Lung microvascular endothelial cell (primary cell): Measurements from ENCODE around the gene KIF17. TPM values are rescaled to one million over a fixed set of nuclear protein-coding genes. Genes with fewer than 3 reads are reported as not detected.

Source experiments
- DNase-seq, 2 donors: peaks; one replicate each; pipeline versions ENCODE4 v3.0.0 to v3.0.0-alpha.2; 2010; ENCODE audit warnings: low read depth in 2 of 2
- total RNA-seq: library from RNA; depleted of rRNA; stranded (reverse); fragments of >200 nt; gene quantifications from 2 replicates; pipeline ENCODE4 v1.2.1, GENCODE V29; 2014

KIF17 gene
- total RNA-seq, 1 donor from 2014 or later = 17.3 TPM

DNA sequence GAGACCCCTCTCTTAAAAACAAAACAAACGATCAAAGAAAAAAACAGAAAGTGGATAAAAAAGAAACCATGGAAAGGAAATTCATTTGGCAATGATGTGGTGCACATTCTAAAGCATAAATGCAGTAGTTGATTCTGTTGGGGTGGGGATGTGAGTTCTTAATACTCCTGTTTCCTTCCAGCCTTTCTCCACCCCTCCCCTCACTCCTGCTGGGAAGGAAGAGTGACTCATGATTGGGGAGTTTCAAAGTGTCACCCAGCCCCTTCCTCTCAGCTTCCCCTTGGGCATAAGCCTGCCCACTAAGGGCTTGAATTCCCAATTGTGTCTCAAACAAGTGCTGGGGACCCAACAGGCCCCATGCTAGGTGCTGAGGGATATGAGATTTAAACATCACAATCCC, 91.3 kb downstream of the KIF17 start:
- DNase-seq = no peak

GRCh38 chr1:20626098-20626427, 91.7 kb downstream of the KIF17 start:
- DNase-seq = no peak

DNA sequence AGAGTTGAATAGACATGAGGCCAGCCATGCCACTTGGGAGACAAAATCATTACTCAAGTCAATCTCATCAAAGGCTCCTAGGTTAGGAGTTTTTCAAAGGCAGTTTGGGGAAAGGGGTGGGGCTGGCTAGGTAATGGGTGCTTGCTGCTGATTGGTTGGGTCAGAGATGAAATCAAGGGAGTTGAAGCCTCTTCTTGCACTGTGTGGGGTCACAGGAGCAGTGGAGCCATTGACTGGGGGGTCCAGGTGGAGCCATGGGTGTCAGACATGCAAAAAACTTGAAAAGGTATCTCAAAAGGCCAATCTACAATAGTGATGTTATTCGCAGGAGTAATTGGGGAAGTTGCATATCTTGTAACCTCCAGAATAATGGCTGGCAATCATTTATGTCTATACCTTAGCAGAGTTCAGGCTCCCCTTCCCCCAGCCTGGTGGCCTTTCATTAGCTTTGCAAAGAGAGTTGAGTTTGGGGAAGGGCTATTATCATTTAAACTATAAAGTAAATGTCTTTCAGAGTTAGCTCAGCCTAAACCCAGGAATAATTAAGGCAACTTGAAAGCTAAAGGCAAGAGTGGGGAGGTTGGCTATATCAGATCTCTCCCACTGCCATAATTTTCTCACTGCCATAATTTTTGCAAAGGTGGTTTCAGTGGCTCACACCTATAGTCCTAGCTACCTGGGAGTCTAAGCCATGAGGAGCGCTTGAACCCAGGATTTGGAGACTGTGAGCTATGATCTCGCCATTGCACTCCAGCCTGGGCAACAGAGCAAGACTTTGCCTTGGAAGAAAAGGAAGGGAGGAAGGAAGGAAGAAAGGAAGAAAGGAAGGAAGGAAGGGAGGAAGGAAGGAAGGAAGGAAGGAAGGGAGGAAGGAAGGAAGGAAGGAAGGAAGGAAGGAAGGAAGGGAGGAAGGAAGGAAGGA, 92.4 kb downstream of the KIF17 start:
- DNase-seq = no peak

GRCh38 chr1:20624709-20625108, 93.1 kb downstream of the KIF17 start:
- DNase-seq = no peak

- no peak for DNase-seq
Observed at GRCh38 chr1:20621012-20621411, 96.8 kb downstream of the KIF17 start.

DNA sequence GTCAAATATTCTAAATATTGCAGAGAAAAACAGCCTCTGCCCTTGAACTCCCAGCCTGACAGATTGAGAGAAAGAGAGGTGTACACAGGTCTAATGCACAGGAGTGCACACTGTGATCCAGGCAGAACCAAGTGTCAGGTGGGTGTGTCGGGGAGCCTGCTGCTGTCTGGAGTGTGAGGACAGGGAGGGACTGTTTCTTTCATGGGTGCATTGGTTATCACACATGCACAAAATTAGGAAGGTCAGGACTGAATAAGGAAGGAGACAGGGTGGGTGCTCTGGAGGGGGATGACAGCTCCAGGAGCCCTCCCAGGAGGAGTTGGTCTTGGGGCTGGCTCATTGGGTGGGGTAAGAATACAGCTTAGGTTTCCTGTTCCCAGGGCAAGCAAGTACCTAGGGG, 97.8 kb downstream of the KIF17 start:
- no peak for DNase-seq

DNA sequence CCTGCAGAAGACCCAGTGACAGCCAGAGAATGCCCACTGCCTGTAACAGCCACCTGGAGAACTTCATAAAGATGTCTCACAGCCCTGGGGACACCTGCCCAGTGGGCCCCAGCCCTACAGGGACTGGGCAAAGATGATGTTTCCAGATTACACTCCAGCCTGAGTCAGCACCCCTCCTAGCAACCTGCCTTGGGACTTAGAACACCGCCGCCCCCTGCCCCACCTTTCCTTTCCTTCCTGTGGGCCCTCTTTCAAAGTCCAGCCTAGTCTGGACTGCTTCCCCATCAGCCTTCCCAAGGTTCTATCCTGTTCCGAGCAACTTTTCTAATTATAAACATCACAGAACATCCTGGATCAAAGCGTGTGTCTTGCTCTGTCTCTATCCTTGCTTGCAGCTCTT, 99.3 kb downstream of the KIF17 start:
- DNase-seq = no peak

- DNase-seq = no peak
Observed at GRCh38 chr1:20616847-20617487, 100.8 kb downstream of the KIF17 start.

- no peak for DNase-seq
Observed at GRCh38 chr1:20615946-20616846, 101.6 kb downstream of the KIF17 start.

GRCh38 chr1:20614131-20614579, 103.7 kb downstream of the KIF17 start:
- no peak for DNase-seq

Other genes starting within 250 kb of the KIF17 start
- 0.40 and 0.87 TPM in 2 replicates for gene CAMK2N1, start 231.8 kb downstream of the KIF17 start, total RNA-seq
- 20.3 and 30.2 TPM in 2 replicates for gene MUL1, start 209.9 kb downstream of the KIF17 start, total RNA-seq
- not detected in 2 replicates for gene FAM43B, start 165.4 kb downstream of the KIF17 start, total RNA-seq
- 0.65 and 1.6 TPM in 2 replicates for gene CDA, start 128.9 kb downstream of the KIF17 start, total RNA-seq
- gene PINK1, start 84.5 kb downstream of the KIF17 start, total RNA-seq = 50.8 and 93.7 TPM in 2 replicates
- gene DDOST, start 56.6 kb downstream of the KIF17 start, total RNA-seq = 228 and 257 TPM in 2 replicates
- 0.20 and 0.44 TPM in 2 replicates for gene SH2D5, start 14.7 kb upstream of the KIF17 start, total RNA-seq
- gene HP1BP3, start 69.3 kb upstream of the KIF17 start, total RNA-seq = 142 and 193 TPM in 2 replicates